Measurements from ENCODE around the gene NUAK1. TPM values are rescaled to one million over a fixed set of nuclear protein-coding genes. Genes with fewer than 3 reads are reported as not detected.

The NUAK1 gene
- total RNA-seq, 2 experiments from 2014 or later, result not detected

GRCh38 chr12:106113042-106113441 lies 25.7 kb downstream of the NUAK1 start:
- Mint-ChIP-seq H3K27me3 (ENCODE audit: low read depth) (peaks cover 15% of the 10 kb centered on the region), H3K4me1 (ENCODE audit: low read depth) (no peaks in the 10 kb centered on the region), H3K9me3 (ENCODE audit: insufficient read depth) (no peaks in the 10 kb centered on the region), H3K36me3 (ENCODE audit: low read depth) (no peaks in the 10 kb centered on the region), H3K4me3 (no peak overlapping the region), H3K27ac (no peak overlapping the region)
- no peak for DNase-seq
- ChIA-PET POLR2A (no interaction called here), CTCF (interaction anchor here (0.7 to 1.1 kb wide), 3 partner anchors 23 to 692 kb away, joined by 3 to 4 read pairs (median 3); no protein-coding TSS in a partner anchor)
- ATAC-seq, result no peak

- ChIA-PET CTCF (interaction anchor here (1.1 kb wide), 1 partner anchor 24 kb away, joined by 4 read pairs; no protein-coding TSS in a partner anchor), POLR2A (no interaction called here)
- no peaks in the 10 kb centered on the region for H3K36me3 Mint-ChIP-seq (ENCODE audit: low read depth)
- no peaks in the 10 kb centered on the region for H3K4me1 Mint-ChIP-seq (ENCODE audit: low read depth)
- no peak for ATAC-seq
- no peak overlapping the region for H3K27ac Mint-ChIP-seq
- DNase-seq, result no peak
- peaks cover 17% of the 10 kb centered on the region for H3K27me3 Mint-ChIP-seq (ENCODE audit: low read depth)
- no peak overlapping the region for H3K4me3 Mint-ChIP-seq
- no peaks in the 10 kb centered on the region for H3K9me3 Mint-ChIP-seq (ENCODE audit: insufficient read depth)
Observed at GRCh38 chr12:106112145-106112821, 26.5 kb downstream of the NUAK1 start.

GRCh38 chr12:106110626-106111300 lies 28.0 kb downstream of the NUAK1 start:
- Mint-ChIP-seq H3K27me3 (ENCODE audit: low read depth) (peaks cover 21% of the 10 kb centered on the region), H3K27ac (no peak overlapping the region), H3K36me3 (ENCODE audit: low read depth) (no peaks in the 10 kb centered on the region), H3K9me3 (ENCODE audit: insufficient read depth) (no peaks in the 10 kb centered on the region), H3K4me1 (ENCODE audit: low read depth) (no peaks in the 10 kb centered on the region), H3K4me3 (no peak overlapping the region)
- POLR2A ChIA-PET, result no interaction called here
- DNase-seq, result no peak
- no peak for ATAC-seq
- CTCF ChIA-PET, result no interaction called here

DNA sequence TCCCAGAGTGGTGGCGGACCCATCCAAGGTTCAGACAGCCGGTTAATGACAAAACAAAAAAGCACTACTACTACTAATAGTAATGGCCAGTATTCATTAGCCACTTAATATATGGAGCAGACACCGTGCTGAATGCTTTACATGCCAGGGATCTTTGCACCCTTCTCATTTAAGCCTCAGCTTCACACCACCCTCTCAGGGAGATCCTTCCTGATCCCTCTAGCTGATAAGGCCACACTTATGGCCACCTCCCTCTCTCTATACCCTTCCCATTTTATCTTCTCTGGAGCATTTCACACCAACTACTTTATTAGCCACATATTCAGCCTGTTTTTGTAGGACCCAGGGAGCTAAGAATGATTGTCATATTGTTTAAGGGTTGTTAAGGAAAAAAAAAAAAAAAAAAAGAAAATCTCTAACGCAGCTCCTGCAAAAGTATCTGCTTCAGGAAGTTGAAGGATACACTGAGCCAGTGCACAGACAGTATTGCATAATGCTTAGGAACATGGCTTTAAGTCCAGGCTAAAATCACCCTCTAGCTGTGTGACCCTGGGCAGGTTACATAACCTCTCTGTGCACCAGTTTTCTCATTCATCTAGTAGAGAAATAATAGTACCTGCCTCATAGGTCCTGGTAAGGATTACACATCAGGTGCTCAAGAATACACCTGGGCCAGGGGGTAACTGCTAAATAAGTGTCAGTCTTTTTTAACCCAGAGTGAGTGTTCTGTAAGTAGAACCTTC lies 29.4 kb downstream of the NUAK1 start:
- DNase-seq (no peak), ATAC-seq (no peak)
- CTCF ChIA-PET, result interaction anchor here (1.0 kb wide), 1 partner anchor 26 kb away, joined by 3 read pairs; no protein-coding TSS in a partner anchor
- H3K36me3 Mint-ChIP-seq (ENCODE audit: low read depth), result no peaks in the 10 kb centered on the region
- no peaks in the 10 kb centered on the region for H3K4me1 Mint-ChIP-seq (ENCODE audit: low read depth)
- H3K9me3 Mint-ChIP-seq (ENCODE audit: insufficient read depth), result no peaks in the 10 kb centered on the region
- no peak overlapping the region for H3K27ac Mint-ChIP-seq
- POLR2A ChIA-PET, result no interaction called here
- H3K27me3 Mint-ChIP-seq (ENCODE audit: low read depth), result peaks cover 23% of the 10 kb centered on the region
- no peak overlapping the region for H3K4me3 Mint-ChIP-seq

DNA sequence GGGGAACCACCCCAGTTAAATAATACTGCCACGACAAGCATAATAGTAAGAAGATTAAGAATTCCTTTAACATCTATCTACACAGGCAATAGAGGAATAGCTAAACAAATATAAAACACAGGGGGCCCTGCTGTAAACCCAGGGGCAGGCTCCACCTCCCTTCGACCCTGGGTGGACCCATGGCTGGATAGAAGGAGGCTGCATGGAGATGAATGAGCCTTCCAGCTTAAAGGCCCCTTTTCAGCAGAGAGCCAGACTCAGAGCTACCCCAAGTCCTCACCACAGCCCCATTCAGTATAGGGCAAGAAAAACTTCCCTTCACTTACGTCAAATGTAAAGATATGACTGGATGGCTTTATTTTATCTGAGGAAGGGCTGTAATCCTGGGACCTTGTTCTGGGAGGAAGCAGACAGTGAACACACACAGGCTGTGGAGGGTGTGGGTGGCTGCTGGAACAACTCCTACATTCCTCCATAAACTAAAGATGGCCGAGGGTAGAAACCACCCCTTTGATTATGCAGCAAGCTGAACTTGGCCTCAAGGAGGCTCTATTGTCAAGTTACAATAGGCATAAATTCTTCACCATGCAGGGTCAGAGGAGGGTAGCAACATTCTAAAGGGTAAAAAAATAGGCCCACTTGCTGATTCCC lies 30.4 kb downstream of the NUAK1 start:
- no peak overlapping the region for H3K4me3 Mint-ChIP-seq
- peaks cover 25% of the 10 kb centered on the region for H3K27me3 Mint-ChIP-seq (ENCODE audit: low read depth)
- no peak for DNase-seq
- ChIA-PET POLR2A (no interaction called here), CTCF (interaction anchor here (0.6 kb wide), 1 partner anchor 28 kb away, joined by 3 read pairs; no protein-coding TSS in a partner anchor)
- no peak for ATAC-seq
- H3K9me3 Mint-ChIP-seq (ENCODE audit: insufficient read depth), result no peaks in the 10 kb centered on the region
- no peaks in the 10 kb centered on the region for H3K4me1 Mint-ChIP-seq (ENCODE audit: low read depth)
- H3K27ac Mint-ChIP-seq, result no peak overlapping the region
- no peaks in the 10 kb centered on the region for H3K36me3 Mint-ChIP-seq (ENCODE audit: low read depth)

- Mint-ChIP-seq H3K36me3 (ENCODE audit: low read depth) (no peaks in the 10 kb centered on the region), H3K27ac (no peak overlapping the region), H3K27me3 (ENCODE audit: low read depth) (peaks cover 25% of the 10 kb centered on the region), H3K9me3 (ENCODE audit: insufficient read depth) (no peaks in the 10 kb centered on the region), H3K4me1 (ENCODE audit: low read depth) (no peaks in the 10 kb centered on the region), H3K4me3 (no peak overlapping the region)
- ChIA-PET POLR2A (no interaction called here), CTCF (interaction anchor here (0.6 kb wide), 1 partner anchor 29 kb away, joined by 3 read pairs; no protein-coding TSS in a partner anchor)
- ATAC-seq (no peak), DNase-seq (no peak)
Observed at GRCh38 chr12:106107566-106107965, 31.2 kb downstream of the NUAK1 start.

DNA sequence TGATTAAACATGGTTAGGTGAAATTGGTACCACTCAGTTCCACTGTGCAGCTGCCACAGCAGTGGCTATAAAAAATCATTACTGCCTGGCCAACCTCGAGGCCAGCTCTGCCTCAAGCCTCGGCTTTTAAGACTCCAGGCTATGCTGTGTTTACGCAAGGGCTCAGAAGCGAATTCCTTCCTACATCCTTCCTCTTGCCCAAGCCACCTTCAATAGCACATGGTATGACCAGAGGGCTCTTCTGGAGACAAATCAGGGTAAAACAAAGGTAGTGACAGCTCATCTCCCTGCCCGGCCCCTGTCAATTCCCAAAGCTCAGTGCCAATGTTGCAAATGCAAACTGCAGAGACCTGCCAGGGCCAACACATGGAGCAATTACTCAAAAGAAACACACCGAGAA lies 31.9 kb downstream of the NUAK1 start:
- H3K36me3 Mint-ChIP-seq (ENCODE audit: low read depth), result no peaks in the 10 kb centered on the region
- DNase-seq (no peak), ATAC-seq (no peak)
- no peak overlapping the region for H3K27ac Mint-ChIP-seq
- ChIA-PET CTCF (interaction anchor here (0.6 kb wide), 1 partner anchor 476 kb away, joined by 3 read pairs; the partner anchor contains the start of gene RFX4), POLR2A (no interaction called here)
- H3K27me3 Mint-ChIP-seq (ENCODE audit: low read depth), result peaks cover 23% of the 10 kb centered on the region
- no peak overlapping the region for H3K4me3 Mint-ChIP-seq
- no peaks in the 10 kb centered on the region for H3K4me1 Mint-ChIP-seq (ENCODE audit: low read depth)
- H3K9me3 Mint-ChIP-seq (ENCODE audit: insufficient read depth), result no peaks in the 10 kb centered on the region

DNA sequence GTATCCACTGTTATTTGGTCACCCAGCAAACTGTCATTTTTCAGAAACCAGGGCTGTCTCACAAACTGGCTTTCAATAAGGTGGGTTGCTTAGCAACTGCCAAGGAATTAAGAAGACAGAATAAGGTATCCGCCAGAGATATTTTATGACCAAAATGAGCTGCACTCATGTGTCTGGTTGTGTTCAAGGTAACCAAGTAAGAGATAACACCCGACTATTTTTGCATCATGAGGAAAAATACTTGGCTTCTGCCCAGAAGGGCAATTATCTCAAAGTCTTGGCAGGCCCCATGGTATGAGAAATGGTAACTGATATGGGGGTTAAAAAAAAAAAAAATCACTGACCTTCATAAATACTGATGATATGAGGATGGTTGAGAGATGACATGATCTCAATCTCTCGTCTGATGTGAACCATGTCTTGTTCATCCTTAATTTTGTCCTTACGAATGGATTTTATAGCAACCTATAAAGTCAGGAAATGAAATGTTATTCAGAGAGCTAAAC lies 32.6 kb downstream of the NUAK1 start:
- Mint-ChIP-seq H3K27ac (no peak overlapping the region), H3K36me3 (ENCODE audit: low read depth) (no peaks in the 10 kb centered on the region), H3K27me3 (ENCODE audit: low read depth) (peaks cover 23% of the 10 kb centered on the region), H3K4me3 (no peak overlapping the region), H3K4me1 (ENCODE audit: low read depth) (no peaks in the 10 kb centered on the region), H3K9me3 (ENCODE audit: insufficient read depth) (no peaks in the 10 kb centered on the region)
- CTCF ChIA-PET, result interaction anchor here (0.6 kb wide), 1 partner anchor 477 kb away, joined by 3 read pairs; the partner anchor contains the start of gene RFX4
- DNase-seq (no peak), ATAC-seq (no peak)
- POLR2A ChIA-PET, result no interaction called here

DNA sequence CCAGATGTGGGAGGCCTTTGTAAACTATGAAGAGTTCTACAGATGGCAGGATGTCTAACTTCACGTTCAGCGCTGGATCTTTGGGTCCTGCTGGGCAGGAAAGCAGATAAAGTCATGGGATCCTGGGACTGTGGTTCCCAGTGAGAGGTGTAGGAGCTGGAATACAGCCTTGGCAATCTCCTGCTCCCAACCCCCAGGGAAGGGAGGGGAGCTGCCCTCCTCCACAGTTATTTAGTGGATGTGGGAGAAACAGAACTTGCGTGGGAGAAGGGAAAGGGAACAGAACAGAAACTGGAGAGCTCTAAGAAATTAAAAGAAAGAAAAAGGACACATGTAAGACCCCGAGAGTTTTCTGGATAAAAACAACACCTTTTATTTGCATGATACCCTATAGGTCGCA lies 37.0 kb downstream of the NUAK1 start:
- H3K27me3 Mint-ChIP-seq (ENCODE audit: low read depth), result peaks cover 30% of the 10 kb centered on the region
- H3K4me3 Mint-ChIP-seq, result no peak overlapping the region
- DNase-seq (no peak), ATAC-seq (no peak)
- no peak overlapping the region for H3K27ac Mint-ChIP-seq
- H3K4me1 Mint-ChIP-seq (ENCODE audit: low read depth), result no peaks in the 10 kb centered on the region
- ChIA-PET CTCF (no interaction called here), POLR2A (interaction anchor here (0.6 kb wide), 1 partner anchor 11 kb away, joined by 3 read pairs; no protein-coding TSS in a partner anchor)
- no peaks in the 10 kb centered on the region for H3K9me3 Mint-ChIP-seq (ENCODE audit: insufficient read depth)
- H3K36me3 Mint-ChIP-seq (ENCODE audit: low read depth), result no peaks in the 10 kb centered on the region

DNA sequence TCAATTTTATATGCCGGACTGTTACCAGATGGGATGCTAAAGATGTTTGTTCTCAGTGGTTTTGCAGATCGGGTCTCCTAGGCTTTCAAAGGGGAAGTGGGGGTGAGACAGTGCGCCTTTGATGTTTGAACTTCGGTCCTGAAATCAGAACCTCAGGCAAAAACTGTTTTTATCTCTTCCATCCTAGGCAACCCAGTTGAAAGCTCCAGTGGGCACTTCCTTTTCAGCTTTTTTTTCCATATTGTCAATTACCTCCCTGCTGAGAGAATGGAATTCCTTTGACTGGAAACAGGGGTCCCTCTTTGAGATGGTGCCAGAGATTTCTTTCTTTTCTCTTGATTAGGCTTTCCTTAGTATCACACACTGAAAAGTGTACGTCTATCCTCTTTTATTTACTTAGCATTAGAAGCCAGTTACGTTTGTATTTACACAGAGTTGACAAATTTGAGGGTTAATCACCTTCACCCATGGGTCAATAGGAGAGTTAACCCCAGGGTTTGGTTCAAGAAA lies 40.0 kb downstream of the NUAK1 start:
- CTCF ChIA-PET, result no interaction called here
- H3K4me3 Mint-ChIP-seq, result no peak overlapping the region
- H3K9me3 Mint-ChIP-seq (ENCODE audit: insufficient read depth), result no peaks in the 10 kb centered on the region
- H3K4me1 Mint-ChIP-seq (ENCODE audit: low read depth), result no peaks in the 10 kb centered on the region
- ATAC-seq (no peak), DNase-seq (no peak)
- H3K27ac Mint-ChIP-seq, result no peak overlapping the region
- no peaks in the 10 kb centered on the region for H3K36me3 Mint-ChIP-seq (ENCODE audit: low read depth)
- H3K27me3 Mint-ChIP-seq (ENCODE audit: low read depth), result peaks cover 22% of the 10 kb centered on the region
- POLR2A ChIA-PET, result no interaction called here

DNA sequence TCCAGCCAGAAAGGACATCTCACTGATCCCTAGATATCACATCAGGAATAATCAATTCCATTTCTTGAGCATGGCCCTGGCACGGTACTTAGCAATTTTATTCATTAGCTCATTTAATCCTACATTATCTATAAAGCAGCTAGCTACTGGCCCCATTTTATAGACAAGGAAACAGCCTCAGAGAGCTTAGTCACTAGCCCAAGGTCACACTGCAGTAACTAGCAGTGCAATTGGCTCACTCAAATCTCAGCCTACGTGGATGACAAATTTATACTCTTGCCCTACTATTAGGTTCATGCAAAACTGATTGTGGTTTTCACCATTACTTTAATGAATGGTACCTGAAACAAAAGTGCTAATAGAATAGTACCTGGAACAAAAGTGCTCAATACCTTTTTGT lies 41.7 kb downstream of the NUAK1 start:
- Mint-ChIP-seq H3K36me3 (ENCODE audit: low read depth) (no peaks in the 10 kb centered on the region), H3K27me3 (ENCODE audit: low read depth) (peaks cover 19% of the 10 kb centered on the region), H3K4me1 (ENCODE audit: low read depth) (no peaks in the 10 kb centered on the region), H3K4me3 (no peak overlapping the region), H3K9me3 (ENCODE audit: insufficient read depth) (no peaks in the 10 kb centered on the region), H3K27ac (no peak overlapping the region)
- CTCF ChIA-PET, result no interaction called here
- ATAC-seq, result no peak
- POLR2A ChIA-PET, result no interaction called here
- no peak for DNase-seq

Measured in activated CD8-positive, alpha-beta T cell treated with anti-CD3 and anti-CD28 coated beads, Interleukin-2, amount 10 ng/mL, durations not matched to agents 7 days and 5 days (primary cell).